GM12878 (cell line): Measurements from ENCODE around the gene ZNF768. TPM values are rescaled to one million over a fixed set of nuclear protein-coding genes. Genes with fewer than 3 reads are reported as not detected.

Source experiments
- ATAC-seq: fragments of 200-7000 bp; cut with Tn5 transposase; 3 replicates; pipeline ENCODE4 v1.9.1; 2020; ENCODE audit warnings: mild to moderate bottlenecking, moderate library complexity
- BruUV-seq: library from RNA; stranded (reverse); fragments of 400-500 nt; replicated peaks from 2 replicates; lab custom pipeline; 2021; lab: Mats Ljungman, UMichigan
- CTCF ChIA-PET: fragments of 300-600 bp; sonication (Branson Sonifier 250); formaldehyde crosslinking; extraction: SDS; loops from one replicate; lab custom pipeline; 2021; ENCODE audit warnings: inconsistent platforms; lab: Yijun Ruan, JAX
- POLR2A ChIA-PET: fragments of 350-600 bp; formaldehyde crosslinking; extraction: SDS; loops from one replicate; lab custom pipeline; 2021; ENCODE audit warnings: inconsistent platforms; lab: Charles Lee
- RAD21 ChIA-PET: fragments of 300-600 bp; sonication (Branson Sonifier 250); formaldehyde crosslinking; loops from one replicate; lab custom pipeline; 2023; ENCODE audit warnings: antibody characterized with exemption; ENCODE audit not compliant: unreplicated experiment; lab: Charles Lee
- SMC1A ChIA-PET: fragments of 300-600 bp; sonication (Branson Sonifier 250); formaldehyde crosslinking; loops from one replicate; lab custom pipeline; 2023; ENCODE audit not compliant: unreplicated experiment, uncharacterized antibody; lab: Charles Lee
- DNase-seq: peaks from one replicate; pipeline ENCODE4 v3.0.0-alpha.2; 2011; ENCODE audit warnings: low read depth, low spot score
- FAIRE-seq: peaks from 3 replicates; lab custom pipeline; 2011; peaks lifted over from hg19 to GRCh38; lab: Jason Lieb, UNC
- H2AFZ ChIP-seq: 2 replicates; pipeline ENCODE4 v1.6.0; 2011; ENCODE audit warnings: low read depth, low read length, control low read depth; ENCODE audit not compliant: control insufficient read depth
- H3K27ac ChIP-seq: 2 replicates; pipeline ENCODE4 v1.5.1; 2011; ENCODE audit warnings: control low read depth; ENCODE audit not compliant: control insufficient read depth, insufficient read depth
- H3K27me3 ChIP-seq, 2 experiments: replicated peaks in 1 of 2; 2 replicates each; pipeline versions ENCODE4 v1.6.0 to v1.6.1; 2011; ENCODE audit warnings: low read length in 1 of 2; ENCODE audit not compliant: control insufficient read depth in 2 of 2, insufficient read depth in 2 of 2
- H3K36me3 ChIP-seq, 2 experiments: 2 replicates each; pipeline ENCODE4 v1.5.1; 2011; ENCODE audit warnings: low read length in 1 of 2; ENCODE audit not compliant: control insufficient read depth in 2 of 2, insufficient read depth in 2 of 2
- H3K4me1 ChIP-seq: 2 replicates; pipeline ENCODE4 v1.6.1; 2011; ENCODE audit warnings: mild to moderate bottlenecking, low read length, moderate library complexity, mixed read lengths; ENCODE audit not compliant: control insufficient read depth, insufficient read depth
- H3K4me2 ChIP-seq: 2 replicates; pipeline ENCODE4 v1.6.0; 2011; ENCODE audit warnings: control low read depth; ENCODE audit not compliant: control insufficient read depth, insufficient read depth
- H3K4me3 ChIP-seq: fragments of 200-600 bp; sonication (generic); 2 replicates; pipeline ENCODE4 v1.5.1; 2016
- H3K79me2 ChIP-seq: 2 replicates; pipeline ENCODE4 v1.6.0; 2011; ENCODE audit warnings: low read length; ENCODE audit not compliant: control insufficient read depth, insufficient read depth
- H3K9ac ChIP-seq: 2 replicates; pipeline ENCODE4 v1.8.0; 2011; ENCODE audit warnings: low read length, control low read depth, mixed read lengths; ENCODE audit not compliant: control insufficient read depth, insufficient read depth
- H3K9me3 ChIP-seq: replicated peaks from 3 replicates; pipeline ENCODE4 v1.5.1; 2011; ENCODE audit warnings: mild to moderate bottlenecking, low read length; ENCODE audit not compliant: control insufficient read depth, insufficient read depth
- H4K20me1 ChIP-seq: 2 replicates; pipeline ENCODE4 v1.6.0; 2011; ENCODE audit not compliant: control insufficient read depth, insufficient read depth
- EZH2 ChIP-seq: IDR thresholded peaks from 2 replicates; pipeline ENCODE4 v1.6.1; 2012; ENCODE audit warnings: low read depth, mild to moderate bottlenecking, control low read depth, inconsistent platforms, low read length, borderline replicate concordance; ENCODE audit not compliant: control insufficient read depth
- TCF7 ChIP-seq: IDR thresholded peaks from 2 replicates; pipeline ENCODE4 v1.6.1; 2014; ENCODE audit warnings: antibody characterized with exemption, borderline replicate concordance
- WRNIP1 ChIP-seq: IDR thresholded peaks from 2 replicates; pipeline ENCODE4 v1.6.1; 2011; ENCODE audit warnings: low read depth, low read length, improper control_type of control experiment, borderline replicate concordance
- WGBS: methylation state at CpG from one replicate; pipeline ENCODE4 v1.1.6; 2016; ENCODE audit warnings: low lambda C conversion rate; ENCODE audit not compliant: insufficient replicate concordance, insufficient coverage; ENCODE audit errors: missing lambda C conversion rate; 5-methylcytosine and 5-hydroxymethylcytosine counted together
- in situ Hi-C: fragments of 300-500 bp; cut with MboI; formaldehyde crosslinking; loops from 9 replicates; pipeline ENCODE4 v1.14.3; 2018; ENCODE audit warnings: mixed read lengths
- intact Hi-C: fragments of 100-400 bp; cut with micrococcal nuclease; formaldehyde crosslinking; loops from one replicate; pipeline ENCODE4 v1.14.2; 2022; ENCODE audit not compliant: unreplicated experiment
- polyA plus RNA-seq, 11 experiments: library from polyadenylated mRNA; depleted of rRNA in 4 of 11; unstranded in 6 of 11; stranded (reverse) in 5 of 11; fragments of >200 nt; fragmentation: Nextera tagmentation in 4 of 11; fragmentation: Illumina TruSeq in 1 of 11; extraction: Ambion mirVana in 4 of 11; extraction: Trizol in 1 of 11; gene quantifications; 1 replicate in 1 of 11; 2 replicates in 10 of 11; pipeline versions ENCODE4 v1.2.1 to v1.2.3, GENCODE V29; 2011 to 2016; ENCODE audit warnings: inconsistent platforms in 2 of 11, missing spikeins in 2 of 11, low read depth in 1 of 11
- total RNA-seq, 4 experiments: library from RNA; depleted of rRNA in 3 of 4; stranded (reverse); fragments of >200 nt in 3 of 4; fragmentation: Illumina TruSeq in 1 of 4; extraction: Trizol in 1 of 4; gene quantifications; 2 replicates each; pipeline versions ENCODE4 v1.2.1 to v1.2.3, GENCODE V29; 2013 to 2021
- TF ChIP-seq, protein P1 (sequence below): fragments of 150-350 bp; IDR thresholded peaks from 2 replicates; pipeline ENCODE4 v1.6.1; 2014; ENCODE audit warnings: mild to moderate bottlenecking, low read depth, low read length
- TF ChIP-seq, protein P2 (sequence below): fragments of 450-650 bp; IDR thresholded peaks from 2 replicates; pipeline ENCODE4 v1.6.1; 2017; ENCODE audit warnings: mild to moderate bottlenecking, low read depth, inconsistent platforms; ENCODE audit not compliant: poor library complexity, severe bottlenecking
- TF ChIP-seq, protein P3 (sequence below): fragments of 450-650 bp; formaldehyde crosslinking; IDR thresholded peaks from 2 replicates; pipeline ENCODE4 v1.4.0; 2020; ENCODE audit warnings: mild to moderate bottlenecking, moderate library complexity

The ZNF768 gene
- total and polyA plus RNA-seq, 10 of the 15 experiments (the other 5 are each of a cell fraction or from before 2014, with no cell fraction given) = 0.05 to 23.1 (median 9.1) TPM

DNA sequence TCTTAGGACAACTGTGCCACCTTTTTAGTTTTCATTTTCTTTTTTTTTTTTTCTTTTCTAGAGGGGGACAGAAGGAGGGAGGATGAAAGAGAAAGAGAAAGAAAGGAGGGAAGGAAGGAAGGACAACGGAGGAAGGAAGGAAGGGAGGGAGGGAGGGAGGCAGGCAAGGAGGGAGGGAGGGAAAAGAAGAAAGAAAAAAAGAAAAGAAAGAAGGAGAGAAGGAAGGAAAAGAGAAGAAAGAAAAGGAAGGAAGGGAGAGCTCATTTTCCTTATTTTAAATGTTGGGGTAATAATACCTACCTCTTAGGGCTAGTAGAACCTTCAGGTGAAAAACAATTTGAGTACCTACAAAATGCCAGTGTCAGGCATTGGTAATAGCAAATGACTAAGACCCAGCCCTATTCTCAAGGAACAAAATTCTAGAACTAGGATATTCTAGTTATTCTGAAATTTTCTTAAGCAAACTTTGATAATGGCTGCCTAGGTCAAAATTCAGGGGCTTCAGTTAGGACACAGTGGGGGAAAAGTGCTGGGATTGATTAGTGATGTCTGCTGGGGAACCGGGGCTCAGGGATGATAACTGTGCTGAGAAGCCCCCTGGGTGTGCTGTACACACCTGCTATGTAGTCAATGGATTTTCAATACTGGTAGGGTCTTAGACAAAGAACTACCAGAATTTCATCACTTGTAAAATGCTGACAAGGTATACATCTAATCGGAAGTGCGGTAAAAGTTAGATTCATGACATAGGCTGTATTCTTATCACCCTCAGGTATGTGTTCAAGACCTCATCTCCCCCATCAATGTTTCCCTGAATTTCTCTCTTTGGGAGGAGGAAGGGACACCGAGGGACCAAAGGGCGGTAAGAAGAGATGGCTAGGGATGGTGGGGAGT, 22.7 kb downstream of the ZNF768 start:
- no peak overlapping the region for H3K4me3 ChIP-seq
- ChIA-PET SMC1A (interaction anchor here (1.3 kb wide), 1 partner anchor 125 kb away, joined by 3 read pairs; no protein-coding TSS in a partner anchor), RAD21 (interaction anchor here (0.6 kb wide), 1 partner anchor 259 kb away, joined by 3 read pairs; no protein-coding TSS in a partner anchor), POLR2A (no interaction called here), CTCF (interaction anchor here (1.0 kb wide), 1 partner anchor 23 kb away, joined by 3 read pairs; no protein-coding TSS in a partner anchor)
- TF ChIP-seq, protein P1, sequence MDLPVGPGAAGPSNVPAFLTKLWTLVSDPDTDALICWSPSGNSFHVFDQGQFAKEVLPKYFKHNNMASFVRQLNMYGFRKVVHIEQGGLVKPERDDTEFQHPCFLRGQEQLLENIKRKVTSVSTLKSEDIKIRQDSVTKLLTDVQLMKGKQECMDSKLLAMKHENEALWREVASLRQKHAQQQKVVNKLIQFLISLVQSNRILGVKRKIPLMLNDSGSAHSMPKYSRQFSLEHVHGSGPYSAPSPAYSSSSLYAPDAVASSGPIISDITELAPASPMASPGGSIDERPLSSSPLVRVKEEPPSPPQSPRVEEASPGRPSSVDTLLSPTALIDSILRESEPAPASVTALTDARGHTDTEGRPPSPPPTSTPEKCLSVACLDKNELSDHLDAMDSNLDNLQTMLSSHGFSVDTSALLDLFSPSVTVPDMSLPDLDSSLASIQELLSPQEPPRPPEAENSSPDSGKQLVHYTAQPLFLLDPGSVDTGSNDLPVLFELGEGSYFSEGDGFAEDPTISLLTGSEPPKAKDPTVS = no peak
- TF ChIP-seq TCF7 = no peak
- intact Hi-C loops (no loop called here), in situ Hi-C loops (no loop called here)
- DNase-seq = no peak
- BruUV-seq = no TSS peak
- no peaks in the 10 kb centered on the region for H4K20me1 ChIP-seq
- H3K27me3 ChIP-seq = no peaks in the 10 kb centered on the region
- 83% methylated on average over 6 of the region's 6 CpGs for WGBS
- peaks cover 7 to 27% of the 10 kb centered on the region in 2 experiments for H3K36me3 ChIP-seq
- no peak for ATAC-seq
- no peak overlapping the region for H2AFZ ChIP-seq
- no peaks in the 10 kb centered on the region for H3K9me3 ChIP-seq
- no peak overlapping the region for H3K9ac ChIP-seq
- no peak overlapping the region for H3K27ac ChIP-seq
- no peaks in the 10 kb centered on the region for H3K79me2 ChIP-seq
- no peaks in the 10 kb centered on the region for H3K4me1 ChIP-seq
- FAIRE-seq = no peak
- H3K4me2 ChIP-seq = no peak overlapping the region

DNA sequence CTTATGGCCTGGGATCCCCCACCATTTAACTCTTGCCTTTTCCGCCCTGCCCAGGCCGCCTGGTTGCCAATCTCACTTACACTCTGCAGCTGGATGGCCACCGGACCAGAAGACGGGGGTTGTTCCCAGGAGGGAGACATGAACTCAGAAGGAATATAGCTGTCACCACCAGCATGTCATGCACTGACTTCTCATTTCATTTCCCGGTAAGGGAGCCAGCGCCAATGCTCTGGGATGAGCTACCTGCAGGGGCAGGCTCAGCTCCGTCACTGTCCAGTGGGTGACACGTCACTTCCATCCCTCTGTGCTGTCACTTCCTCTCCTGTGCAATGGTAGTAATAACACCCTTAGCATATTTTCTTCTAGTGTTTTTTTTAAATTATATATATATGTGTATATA, 27.1 kb downstream of the ZNF768 start:
- Histone ChIP-seq H4K20me1 (no peaks in the 10 kb centered on the region), H3K4me3 (no peak overlapping the region), H3K9me3 (no peaks in the 10 kb centered on the region), H3K79me2 (no peaks in the 10 kb centered on the region), H3K9ac (no peak overlapping the region), H3K36me3 (peaks cover 0 to 22% of the 10 kb centered on the region in 2 experiments), H3K27ac (no peak overlapping the region), H2AFZ (no peak overlapping the region), H3K27me3 (no peaks in the 10 kb centered on the region), H3K4me2 (no peak overlapping the region), H3K4me1 (no peaks in the 10 kb centered on the region)
- WGBS = 87% methylated on average over 8 of the region's 8 CpGs
- ATAC-seq (no peak), DNase-seq (no peak), FAIRE-seq (no peak)
- intact Hi-C loops = no loop called here
- RAD21 ChIA-PET = no interaction called here
- no TSS peak for BruUV-seq
- CTCF ChIA-PET = no interaction called here
- SMC1A ChIA-PET = interaction anchor here (0.9 to 1.0 kb wide), 2 partner anchors 11 to 19 kb away, joined by 3 read pairs; no protein-coding TSS in a partner anchor
- in situ Hi-C loops = no loop called here
- POLR2A ChIA-PET = interaction anchor here (0.7 kb wide), 1 partner anchor 11 kb away, joined by 3 read pairs; no protein-coding TSS in a partner anchor
- TF ChIP-seq, protein P2, sequence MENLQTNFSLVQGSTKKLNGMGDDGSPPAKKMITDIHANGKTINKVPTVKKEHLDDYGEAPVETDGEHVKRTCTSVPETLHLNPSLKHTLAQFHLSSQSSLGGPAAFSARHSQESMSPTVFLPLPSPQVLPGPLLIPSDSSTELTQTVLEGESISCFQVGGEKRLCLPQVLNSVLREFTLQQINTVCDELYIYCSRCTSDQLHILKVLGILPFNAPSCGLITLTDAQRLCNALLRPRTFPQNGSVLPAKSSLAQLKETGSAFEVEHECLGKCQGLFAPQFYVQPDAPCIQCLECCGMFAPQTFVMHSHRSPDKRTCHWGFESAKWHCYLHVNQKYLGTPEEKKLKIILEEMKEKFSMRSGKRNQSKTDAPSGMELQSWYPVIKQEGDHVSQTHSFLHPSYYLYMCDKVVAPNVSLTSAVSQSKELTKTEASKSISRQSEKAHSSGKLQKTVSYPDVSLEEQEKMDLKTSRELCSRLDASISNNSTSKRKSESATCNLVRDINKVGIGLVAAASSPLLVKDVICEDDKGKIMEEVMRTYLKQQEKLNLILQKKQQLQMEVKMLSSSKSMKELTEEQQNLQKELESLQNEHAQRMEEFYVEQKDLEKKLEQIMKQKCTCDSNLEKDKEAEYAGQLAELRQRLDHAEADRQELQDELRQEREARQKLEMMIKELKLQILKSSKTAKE = no peak
- no peak for TF ChIP-seq WRNIP1
- TF ChIP-seq, protein P3, sequence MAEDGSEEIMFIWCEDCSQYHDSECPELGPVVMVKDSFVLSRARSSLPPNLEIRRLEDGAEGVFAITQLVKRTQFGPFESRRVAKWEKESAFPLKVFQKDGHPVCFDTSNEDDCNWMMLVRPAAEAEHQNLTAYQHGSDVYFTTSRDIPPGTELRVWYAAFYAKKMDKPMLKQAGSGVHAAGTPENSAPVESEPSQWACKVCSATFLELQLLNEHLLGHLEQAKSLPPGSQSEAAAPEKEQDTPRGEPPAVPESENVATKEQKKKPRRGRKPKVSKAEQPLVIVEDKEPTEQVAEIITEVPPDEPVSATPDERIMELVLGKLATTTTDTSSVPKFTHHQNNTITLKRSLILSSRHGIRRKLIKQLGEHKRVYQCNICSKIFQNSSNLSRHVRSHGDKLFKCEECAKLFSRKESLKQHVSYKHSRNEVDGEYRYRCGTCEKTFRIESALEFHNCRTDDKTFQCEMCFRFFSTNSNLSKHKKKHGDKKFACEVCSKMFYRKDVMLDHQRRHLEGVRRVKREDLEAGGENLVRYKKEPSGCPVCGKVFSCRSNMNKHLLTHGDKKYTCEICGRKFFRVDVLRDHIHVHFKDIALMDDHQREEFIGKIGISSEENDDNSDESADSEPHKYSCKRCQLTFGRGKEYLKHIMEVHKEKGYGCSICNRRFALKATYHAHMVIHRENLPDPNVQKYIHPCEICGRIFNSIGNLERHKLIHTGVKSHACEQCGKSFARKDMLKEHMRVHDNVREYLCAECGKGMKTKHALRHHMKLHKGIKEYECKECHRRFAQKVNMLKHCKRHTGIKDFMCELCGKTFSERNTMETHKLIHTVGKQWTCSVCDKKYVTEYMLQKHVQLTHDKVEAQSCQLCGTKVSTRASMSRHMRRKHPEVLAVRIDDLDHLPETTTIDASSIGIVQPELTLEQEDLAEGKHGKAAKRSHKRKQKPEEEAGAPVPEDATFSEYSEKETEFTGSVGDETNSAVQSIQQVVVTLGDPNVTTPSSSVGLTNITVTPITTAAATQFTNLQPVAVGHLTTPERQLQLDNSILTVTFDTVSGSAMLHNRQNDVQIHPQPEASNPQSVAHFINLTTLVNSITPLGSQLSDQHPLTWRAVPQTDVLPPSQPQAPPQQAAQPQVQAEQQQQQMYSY (CRISPR knock-in tag) = no peak
- TF ChIP-seq EZH2 = no peak
